ENCODE results near the gene PIAS1.

PIAS1 gene

GRCh38 chr15:68190048-68190447 is 135.9 kb downstream of the PIAS1 start:
- Histone ChIP-seq H3K9me3 (ENCODE audit: control insufficient read depth, insufficient read depth, low read depth, low read length) (no peaks in the 10 kb centered on the region), H3K4me1 (ENCODE audit: control insufficient read depth, insufficient read depth, low read length) (no peaks in the 10 kb centered on the region), H3K36me3 (ENCODE audit: control insufficient read depth in 2 of 2, insufficient read depth in 1 of 2, low read length in 2 of 2) (peaks cover 19 to 62% of the 10 kb centered on the region in 2 experiments), H3K27ac (ENCODE audit: extremely low read depth, low read depth, low read length) (no peak overlapping the region), H3K4me3 (ENCODE audit: low read depth, low read length) (no peak overlapping the region)
- CTCF ChIA-PET = interaction anchor here (1.3 kb wide), 1 partner anchor 134 kb away, joined by 3 read pairs; no protein-coding TSS in a partner anchor
- no peak for TF ChIP-seq ZNF629 (tag by site-specific recombination; IDR thresholded peaks at IDR 0.05)
- POLR2A ChIA-PET = no interaction called here

DNA sequence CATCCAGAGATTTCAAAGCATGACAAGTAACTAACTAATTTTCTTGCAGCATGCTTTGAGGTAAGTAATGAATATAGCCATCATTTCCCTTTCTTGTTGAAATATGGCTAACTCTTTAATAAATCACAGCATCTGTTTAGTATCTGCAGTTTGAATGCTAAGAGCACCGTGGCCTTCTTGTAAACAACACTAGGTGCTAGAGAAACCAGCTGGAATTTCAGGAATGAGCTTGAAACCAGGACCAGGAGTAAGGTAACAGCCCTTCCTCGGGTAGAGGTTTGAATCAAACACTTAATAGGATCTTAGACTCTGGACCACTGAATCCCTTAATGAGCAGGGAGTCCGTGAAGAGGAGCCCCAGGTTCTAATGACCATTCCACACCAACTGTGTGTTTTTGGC is 137.4 kb downstream of the PIAS1 start:
- no peak overlapping the region for H3K4me3 ChIP-seq (ENCODE audit: low read depth, low read length)
- TF ChIP-seq ZNF707 (tag by site-specific recombination; IDR thresholded peaks at IDR 0.05) (peak; percentile 58; the same call in 1 of the 2 replicates), RBAK (tag by site-specific recombination; IDR thresholded peaks at IDR 0.05) (no peak)
- POLR2A ChIA-PET = no interaction called here
- no peaks in the 10 kb centered on the region for H3K4me1 ChIP-seq (ENCODE audit: control insufficient read depth, insufficient read depth, low read length)
- CTCF ChIA-PET = interaction anchor here (0.6 to 1.7 kb wide), 4 partner anchors 11 to 135 kb away, joined by 3 to 6 read pairs (median 3); no protein-coding TSS in a partner anchor
- H3K36me3 ChIP-seq (ENCODE audit: control insufficient read depth in 2 of 2, insufficient read depth in 1 of 2, low read length in 2 of 2) = peaks cover 8 to 61% of the 10 kb centered on the region in 2 experiments
- H3K9me3 ChIP-seq (ENCODE audit: control insufficient read depth, insufficient read depth, low read depth, low read length) = no peaks in the 10 kb centered on the region
- no peak overlapping the region for H3K27ac ChIP-seq (ENCODE audit: extremely low read depth, low read depth, low read length)

DNA sequence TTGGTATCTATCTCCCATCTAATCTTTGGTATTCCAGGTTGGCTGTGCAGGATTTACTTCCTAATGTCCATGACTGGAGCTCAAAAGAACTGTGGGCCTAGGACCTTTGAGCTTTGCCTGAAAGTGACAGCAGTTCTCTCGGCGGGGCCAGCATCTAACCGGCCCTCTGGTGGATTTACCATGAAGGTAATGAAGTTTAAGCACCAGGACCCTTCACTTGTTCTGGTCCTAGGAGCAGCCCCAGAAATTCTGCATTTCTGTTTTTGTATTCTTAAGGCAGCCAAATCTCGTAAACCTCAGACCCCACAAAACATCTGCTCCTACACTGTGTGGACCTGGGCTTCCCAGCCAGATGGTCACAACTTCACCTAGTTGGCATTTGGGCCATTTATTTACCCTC is 138.0 kb downstream of the PIAS1 start:
- Histone ChIP-seq H3K4me1 (ENCODE audit: control insufficient read depth, insufficient read depth, low read length) (no peaks in the 10 kb centered on the region), H3K36me3 (ENCODE audit: control insufficient read depth in 2 of 2, insufficient read depth in 1 of 2, low read length in 2 of 2) (peaks cover 8 to 61% of the 10 kb centered on the region in 2 experiments), H3K27ac (ENCODE audit: extremely low read depth, low read depth, low read length) (no peak overlapping the region), H3K9me3 (ENCODE audit: control insufficient read depth, insufficient read depth, low read depth, low read length) (no peaks in the 10 kb centered on the region), H3K4me3 (ENCODE audit: low read depth, low read length) (no peak overlapping the region)
- POLR2A ChIA-PET = no interaction called here
- no peak for TF ChIP-seq ZNF16 (tag by site-specific recombination; IDR thresholded peaks at IDR 0.05; ENCODE audit: low read depth)
- TF ChIP-seq ZNF184 (tag by site-specific recombination; IDR thresholded peaks at IDR 0.05) = no peak
- no peak for TF ChIP-seq ZNF155 (tag by site-specific recombination; IDR thresholded peaks at IDR 0.05)
- no peak for TF ChIP-seq ZNF140 (tag by site-specific recombination; IDR thresholded peaks at IDR 0.05)
- TF ChIP-seq, protein P1, sequence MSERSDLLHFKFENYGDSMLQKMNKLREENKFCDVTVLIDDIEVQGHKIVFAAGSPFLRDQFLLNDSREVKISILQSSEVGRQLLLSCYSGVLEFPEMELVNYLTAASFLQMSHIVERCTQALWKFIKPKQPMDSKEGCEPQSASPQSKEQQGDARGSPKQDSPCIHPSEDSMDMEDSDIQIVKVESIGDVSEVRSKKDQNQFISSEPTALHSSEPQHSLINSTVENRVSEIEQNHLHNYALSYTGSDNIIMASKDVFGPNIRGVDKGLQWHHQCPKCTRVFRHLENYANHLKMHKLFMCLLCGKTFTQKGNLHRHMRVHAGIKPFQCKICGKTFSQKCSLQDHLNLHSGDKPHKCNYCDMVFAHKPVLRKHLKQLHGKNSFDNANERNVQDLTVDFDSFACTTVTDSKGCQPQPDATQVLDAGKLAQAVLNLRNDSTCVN (tag by site-specific recombination; optimal IDR thresholded peaks at IDR 0.05) = no peak
- TF ChIP-seq, protein P2, sequence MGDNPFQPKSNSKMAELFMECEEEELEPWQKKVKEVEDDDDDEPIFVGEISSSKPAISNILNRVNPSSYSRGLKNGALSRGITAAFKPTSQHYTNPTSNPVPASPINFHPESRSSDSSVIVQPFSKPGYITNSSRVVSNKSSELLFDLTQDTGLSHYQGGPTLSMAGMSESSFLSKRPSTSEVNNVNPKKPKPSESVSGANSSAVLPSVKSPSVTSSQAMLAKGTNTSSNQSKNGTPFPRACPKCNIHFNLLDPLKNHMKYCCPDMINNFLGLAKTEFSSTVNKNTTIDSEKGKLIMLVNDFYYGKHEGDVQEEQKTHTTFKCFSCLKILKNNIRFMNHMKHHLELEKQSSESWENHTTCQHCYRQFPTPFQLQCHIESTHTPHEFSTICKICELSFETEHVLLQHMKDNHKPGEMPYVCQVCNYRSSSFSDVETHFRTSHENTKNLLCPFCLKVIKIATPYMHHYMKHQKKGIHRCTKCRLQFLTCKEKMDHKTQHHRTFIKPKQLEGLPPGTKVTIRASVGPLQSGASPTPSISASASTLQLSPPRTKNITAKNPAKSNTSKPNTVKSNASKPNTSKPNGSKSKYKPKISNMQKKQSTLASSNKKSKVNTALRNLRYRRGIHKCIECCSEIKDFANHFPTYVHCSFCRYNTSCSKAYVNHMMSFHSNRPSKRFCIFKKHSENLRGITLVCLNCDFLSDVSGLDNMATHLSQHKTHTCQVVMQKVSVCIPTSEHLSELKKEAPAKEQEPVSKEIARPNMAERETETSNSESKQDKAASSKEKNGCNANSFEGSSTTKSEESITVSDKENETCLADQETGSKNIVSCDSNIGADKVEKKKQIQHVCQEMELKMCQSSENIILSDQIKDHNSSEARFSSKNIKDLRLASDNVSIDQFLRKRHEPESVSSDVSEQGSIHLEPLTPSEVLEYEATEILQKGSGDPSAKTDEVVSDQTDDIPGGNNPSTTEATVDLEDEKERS (tag by site-specific recombination; IDR thresholded peaks at IDR 0.05) = no peak
- no peak for TF ChIP-seq ZNF214 (tag by site-specific recombination; IDR thresholded peaks at IDR 0.05; ENCODE audit: borderline replicate concordance)
- no peak for TF ChIP-seq GLI4 (tag by site-specific recombination; IDR thresholded peaks at IDR 0.05)
- TF ChIP-seq ZNF426 (tag by site-specific recombination; IDR thresholded peaks at IDR 0.05) = no peak
- TF ChIP-seq ZNF169 (tag by site-specific recombination; IDR thresholded peaks at IDR 0.05) = no peak
- no peak for TF ChIP-seq KLF8 (tag by site-specific recombination; IDR thresholded peaks at IDR 0.05)
- CTCF ChIA-PET = interaction anchor here (0.6 to 1.7 kb wide), 3 partner anchors 11 to 126 kb away, joined by 3 to 6 read pairs (median 3); no protein-coding TSS in a partner anchor

All from HEK293 (cell line).